GM21825 (cell line): ENCODE measurements around the gene TNFSF13B.

ENCODE experiments used
- ATAC-seq: cut with Tn5 transposase; IDR thresholded peaks from one replicate; pipeline ENCODE4 v1.9.1; 2021; ENCODE audit warnings: mild to moderate bottlenecking, moderate library complexity; ENCODE audit not compliant: unreplicated experiment

Gene TNFSF13B

GRCh38 chr13:108342369-108343289 is 73.1 kb downstream of the TNFSF13B start:
- ATAC-seq, result peak; percentile 46

- no peak for ATAC-seq
Observed at GRCh38 chr13:108345016-108345415, 75.5 kb downstream of the TNFSF13B start.

DNA sequence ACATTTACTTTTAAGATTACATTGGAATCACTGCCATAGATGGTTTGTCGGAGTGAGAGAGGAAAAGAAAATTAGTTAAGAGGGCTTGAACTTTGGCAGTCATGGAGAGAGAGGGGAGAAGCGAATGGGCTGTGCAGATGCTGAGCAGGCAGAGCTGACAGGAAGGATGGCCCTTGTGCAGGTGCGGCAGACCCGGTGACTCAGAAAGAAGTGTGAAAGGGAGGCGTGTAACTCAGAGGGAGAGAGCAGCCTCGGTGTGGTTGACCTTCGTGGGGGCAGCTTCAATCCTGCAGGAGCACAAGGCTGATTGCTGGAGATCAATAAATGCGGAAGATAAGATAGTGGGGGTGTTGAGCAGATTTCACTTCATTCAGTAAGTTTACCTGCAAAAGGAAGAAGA is 76.9 kb downstream of the TNFSF13B start:
- no peak for ATAC-seq

DNA sequence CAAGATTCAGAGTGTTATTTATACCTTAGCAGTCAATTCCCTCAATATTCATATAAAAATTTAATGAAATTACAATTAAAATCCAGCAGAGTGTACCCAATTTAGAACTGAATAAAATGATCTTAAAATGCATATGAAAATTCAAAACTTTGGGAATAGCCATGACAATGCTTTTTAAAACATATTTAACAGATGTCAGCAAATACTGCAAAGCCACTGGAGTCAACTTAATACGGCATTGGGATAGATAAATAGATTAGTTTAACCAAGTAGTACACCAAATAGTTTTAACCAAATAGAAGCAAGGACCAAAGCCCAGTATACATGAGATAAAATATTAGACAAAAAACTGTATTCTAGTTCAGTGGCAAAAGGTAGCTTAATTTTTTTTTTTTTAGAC is 79.8 kb downstream of the TNFSF13B start:
- no peak for ATAC-seq

DNA sequence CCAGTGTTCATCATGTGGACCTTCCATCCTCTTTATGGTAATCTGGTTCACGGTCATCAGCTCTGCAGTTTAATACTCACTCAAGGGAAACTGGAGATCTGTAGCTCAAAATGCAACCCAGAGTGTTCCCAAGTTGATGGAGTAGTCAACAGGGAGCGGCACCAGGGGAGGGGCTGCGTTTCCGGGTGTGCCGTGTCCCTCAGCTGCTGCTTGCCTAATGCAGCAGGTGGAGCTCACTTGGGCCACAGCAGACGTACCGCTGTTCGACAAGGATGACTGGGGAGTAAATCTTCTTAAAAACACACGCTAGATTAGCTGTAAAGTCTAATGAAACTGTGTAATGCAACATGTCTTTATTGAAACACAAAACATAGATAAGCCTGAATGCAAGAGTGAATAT is 81.1 kb downstream of the TNFSF13B start:
- ATAC-seq, result no peak

DNA sequence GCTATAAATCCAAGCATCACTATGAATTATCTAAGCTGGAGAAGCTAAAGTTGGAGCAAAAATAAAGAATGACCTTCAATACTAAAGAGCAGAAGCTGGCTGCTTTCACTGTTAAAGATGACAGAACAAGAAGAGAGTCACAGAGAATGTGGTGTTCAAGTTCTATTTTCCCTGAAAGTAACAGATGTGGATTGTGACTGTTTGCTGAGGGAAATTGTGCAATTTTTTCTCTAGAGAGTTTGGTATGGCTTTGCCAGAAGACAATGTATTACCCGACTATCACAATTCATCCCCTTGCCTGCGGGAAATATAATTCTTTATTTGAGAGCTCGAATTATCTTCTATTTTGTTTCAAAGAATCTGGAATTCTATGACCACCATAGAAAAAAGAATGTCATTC is 83.1 kb downstream of the TNFSF13B start:
- no peak for ATAC-seq

DNA sequence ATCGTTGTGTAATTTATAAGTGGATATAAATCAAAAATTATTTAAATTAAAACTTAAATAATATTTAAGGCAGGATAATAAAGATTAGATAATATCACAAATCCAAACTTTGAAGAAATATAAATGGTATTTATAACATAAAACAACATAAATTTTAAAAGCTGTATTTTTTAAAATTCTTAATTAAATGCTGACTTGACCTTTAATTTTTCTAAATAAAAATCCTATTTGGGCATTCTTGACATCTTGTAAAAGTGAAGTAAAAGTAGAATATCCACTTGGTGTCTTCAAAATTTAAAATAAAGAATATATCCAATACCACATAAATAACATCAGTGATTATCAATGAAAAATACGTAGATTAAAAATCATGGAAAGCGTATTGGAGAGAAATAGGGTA is 87.7 kb downstream of the TNFSF13B start:
- ATAC-seq, result no peak
